Gastrocnemius medialis (tissue), 4 donors: ENCODE data around the gene JADE2. TPM values are rescaled to one million over a fixed set of nuclear protein-coding genes. Genes with fewer than 3 reads are reported as not detected.

Source experiments
- ATAC-seq, 2 donors: fragments of 150-250 bp; one replicate each; pipeline ENCODE4 v1.9.1; 2016
- DNase-seq, 2 donors: peaks; one replicate each; pipeline ENCODE4 v3.0.0-alpha.2; 2019
- H3K27ac ChIP-seq, 4 donors: fragments of 200-600 bp; sonication (generic); 1 replicate in 1 of 4; 2 replicates in 3 of 4; pipeline ENCODE4 v1.5.1; 2016 to 2018; ENCODE audit warnings: mild to moderate bottlenecking in 2 of 4, moderate library complexity in 1 of 4
- H3K27me3 ChIP-seq, 3 donors: fragments of 200-600 bp; sonication (generic) in 2 of 3; 1 replicate in 1 of 3; 2 replicates in 2 of 3; pipeline versions ENCODE4 v1.5.1 to v1.6.0; 2016 to 2019; ENCODE audit warnings: mild to moderate bottlenecking in 1 of 3, moderate library complexity in 1 of 3
- H3K36me3 ChIP-seq, 2 donors: fragments of 200-600 bp; sonication (generic) in 1 of 2; one replicate each; pipeline ENCODE4 v1.5.1; 2017 to 2018
- H3K4me1 ChIP-seq, 2 donors: fragments of 200-600 bp; sonication (generic) in 1 of 2; one replicate each; pipeline ENCODE4 v1.5.1; 2016 to 2017; ENCODE audit warnings: mild to moderate bottlenecking in 2 of 2
- H3K4me3 ChIP-seq, 4 donors: fragments of 200-600 bp; sonication (generic) in 3 of 4; 1 replicate in 1 of 4; 2 replicates in 3 of 4; pipeline ENCODE4 v1.5.1; 2016 to 2019; ENCODE audit warnings: mild to moderate bottlenecking in 2 of 4
- H3K9me3 ChIP-seq, 3 donors: fragments of 200-600 bp; sonication (generic) in 2 of 3; 1 replicate in 1 of 3; 2 replicates in 2 of 3; pipeline ENCODE4 v1.5.1; 2016 to 2019
- POLR2A ChIP-seq, 2 donors: fragments of 450-650 bp; IDR thresholded peaks; one replicate each; pipeline ENCODE4 v1.6.1; 2017; ENCODE audit warnings: antibody characterized with exemption in 2 of 2, mild to moderate bottlenecking in 2 of 2, moderate library complexity in 2 of 2
- in situ Hi-C, 4 donors: fragments of 200-750 bp; cut with MboI; loops; one replicate each; pipeline versions ENCODE4 v1.15.0 to v1.8.0; 2017; ENCODE audit warnings: low sequenced_read_pairs in 4 of 4
- intact Hi-C: fragments of 100-400 bp; cut with DNase I; formaldehyde crosslinking; loops from one replicate; pipeline ENCODE4 v1.15.1; 2023; ENCODE audit warnings: low total_unique reads
- total RNA-seq, 4 donors: library from RNA; depleted of rRNA; stranded (reverse); fragments of >200 nt; gene quantifications; one replicate each; pipeline versions ENCODE4 v1.1.0 to v1.2.3, GENCODE V29; 2016
- TF ChIP-seq, protein P1 (sequence below), 5 experiments: fragments of 450-650 bp in 3 of 5; fragments of 200-600 bp in 2 of 5; sonication (generic) in 2 of 5; IDR thresholded peaks in 4 of 5; conservative IDR thresholded peaks in 1 of 5; 1 replicate in 4 of 5; 2 replicates in 1 of 5; pipeline ENCODE4 v1.5.1; 2016 to 2019; ENCODE audit warnings: antibody characterized with exemption in 5 of 5, mild to moderate bottlenecking in 3 of 5, moderate library complexity in 3 of 5

The JADE2 gene
- total RNA-seq, 4 donors from 2014 or later: 17.3 to 44.5 (median 19.8) TPM

DNA sequence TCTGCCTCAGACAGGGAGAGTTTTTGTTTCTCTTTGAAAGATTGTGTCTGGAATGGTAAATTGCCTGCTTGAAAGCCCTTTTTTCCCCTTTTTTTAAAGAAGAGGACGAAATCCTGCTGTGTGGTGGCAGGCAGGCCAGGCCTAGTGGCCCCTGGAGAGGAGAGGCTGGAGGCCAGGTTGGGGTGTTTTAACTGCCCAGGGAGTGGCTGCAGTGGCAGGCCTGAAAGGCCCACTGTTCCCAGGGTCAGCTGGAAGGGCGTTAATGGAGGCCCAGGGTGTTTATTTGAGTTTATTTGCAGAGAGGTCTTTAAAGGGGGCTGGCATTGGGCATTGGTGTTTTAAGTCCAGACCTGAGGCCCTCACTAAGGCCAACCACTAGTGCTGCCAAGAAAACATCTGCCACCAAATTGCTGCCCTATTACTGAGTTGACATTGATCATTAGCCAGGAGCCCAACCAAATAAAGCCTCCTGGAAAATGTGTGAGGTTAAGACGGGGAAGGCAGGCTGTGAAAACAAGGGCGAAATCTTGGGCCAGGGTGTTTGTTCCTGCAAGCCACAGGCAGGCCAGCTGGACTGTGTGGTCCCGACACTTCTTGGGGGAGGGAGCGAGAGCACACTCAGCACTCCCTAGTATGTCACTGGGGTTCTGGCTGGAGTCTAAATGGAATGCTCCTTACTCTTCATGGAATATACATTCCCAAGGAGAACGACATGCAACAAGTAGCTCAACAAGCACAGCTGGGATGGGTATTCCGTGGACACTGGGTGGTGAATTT, 5.0 kb downstream of the JADE2 start:
- no peaks in the 10 kb centered on the region for H3K27me3 ChIP-seq
- ATAC-seq: no peak
- intact Hi-C loops: no loop called here
- H3K9me3 ChIP-seq: no peaks in the 10 kb centered on the region
- H3K27ac ChIP-seq: peak overlapping the region; percentile 39 to 56 (median 48)
- H3K36me3 ChIP-seq: no peaks in the 10 kb centered on the region
- peaks cover 46 to 51% of the 10 kb centered on the region in 2 donors for H3K4me1 ChIP-seq
- in situ Hi-C loops: no loop called here
- no peak for TF ChIP-seq POLR2A (IDR thresholded peaks at IDR 0.05)
- TF ChIP-seq, protein P1, sequence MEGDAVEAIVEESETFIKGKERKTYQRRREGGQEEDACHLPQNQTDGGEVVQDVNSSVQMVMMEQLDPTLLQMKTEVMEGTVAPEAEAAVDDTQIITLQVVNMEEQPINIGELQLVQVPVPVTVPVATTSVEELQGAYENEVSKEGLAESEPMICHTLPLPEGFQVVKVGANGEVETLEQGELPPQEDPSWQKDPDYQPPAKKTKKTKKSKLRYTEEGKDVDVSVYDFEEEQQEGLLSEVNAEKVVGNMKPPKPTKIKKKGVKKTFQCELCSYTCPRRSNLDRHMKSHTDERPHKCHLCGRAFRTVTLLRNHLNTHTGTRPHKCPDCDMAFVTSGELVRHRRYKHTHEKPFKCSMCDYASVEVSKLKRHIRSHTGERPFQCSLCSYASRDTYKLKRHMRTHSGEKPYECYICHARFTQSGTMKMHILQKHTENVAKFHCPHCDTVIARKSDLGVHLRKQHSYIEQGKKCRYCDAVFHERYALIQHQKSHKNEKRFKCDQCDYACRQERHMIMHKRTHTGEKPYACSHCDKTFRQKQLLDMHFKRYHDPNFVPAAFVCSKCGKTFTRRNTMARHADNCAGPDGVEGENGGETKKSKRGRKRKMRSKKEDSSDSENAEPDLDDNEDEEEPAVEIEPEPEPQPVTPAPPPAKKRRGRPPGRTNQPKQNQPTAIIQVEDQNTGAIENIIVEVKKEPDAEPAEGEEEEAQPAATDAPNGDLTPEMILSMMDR (IDR thresholded peaks at IDR 0.05 in 4 of 5, conservative IDR thresholded peaks at IDR 0.05 in 1 of 5): no peak
- no peak overlapping the region for H3K4me3 ChIP-seq
- no peak for DNase-seq

- TF ChIP-seq POLR2A (IDR thresholded peaks at IDR 0.05): no peak
- TF ChIP-seq, protein P1 (IDR thresholded peaks at IDR 0.05 in 4 of 5, conservative IDR thresholded peaks at IDR 0.05 in 1 of 5): no peak
- H3K36me3 ChIP-seq: peaks cover 0 to 18% of the 10 kb centered on the region in 2 donors
- ATAC-seq: peak; percentile 22 to 58
- no peak overlapping the region for H3K4me3 ChIP-seq
- H3K4me1 ChIP-seq: peaks cover 39 to 45% of the 10 kb centered on the region in 2 donors
- intact Hi-C loops (loop anchor here (2.0 kb wide), 1 partner anchor 14 kb away; no protein-coding TSS in a partner anchor), in situ Hi-C loops (no loop called here)
- DNase-seq: peak; percentile 28 to 72
- no peaks in the 10 kb centered on the region for H3K27me3 ChIP-seq
- peak overlapping the region in 3 of 4 donors; percentile 15 to 62 (median 57) for H3K27ac ChIP-seq
- H3K9me3 ChIP-seq: no peaks in the 10 kb centered on the region
These were observed 7.8 kb downstream of the JADE2 start for GRCh38 chr5:134533115-134533815.

GRCh38 chr5:134534058-134534725, 8.7 kb downstream of the JADE2 start:
- Histone ChIP-seq H3K4me1 (peaks cover 30 to 36% of the 10 kb centered on the region in 2 donors), H3K4me3 (no peak overlapping the region), H3K9me3 (no peaks in the 10 kb centered on the region), H3K27me3 (no peaks in the 10 kb centered on the region), H3K36me3 (peaks cover 0 to 23% of the 10 kb centered on the region in 2 donors), H3K27ac (peak overlapping the region in 2 of 4 donors; percentile 26 to 44)
- no peak for ATAC-seq
- no peak for DNase-seq
- in situ Hi-C loops (no loop called here), intact Hi-C loops (no loop called here)
- TF ChIP-seq, protein P1 (IDR thresholded peaks at IDR 0.05 in 4 of 5, conservative IDR thresholded peaks at IDR 0.05 in 1 of 5): no peak
- TF ChIP-seq POLR2A (IDR thresholded peaks at IDR 0.05): no peak

DNA sequence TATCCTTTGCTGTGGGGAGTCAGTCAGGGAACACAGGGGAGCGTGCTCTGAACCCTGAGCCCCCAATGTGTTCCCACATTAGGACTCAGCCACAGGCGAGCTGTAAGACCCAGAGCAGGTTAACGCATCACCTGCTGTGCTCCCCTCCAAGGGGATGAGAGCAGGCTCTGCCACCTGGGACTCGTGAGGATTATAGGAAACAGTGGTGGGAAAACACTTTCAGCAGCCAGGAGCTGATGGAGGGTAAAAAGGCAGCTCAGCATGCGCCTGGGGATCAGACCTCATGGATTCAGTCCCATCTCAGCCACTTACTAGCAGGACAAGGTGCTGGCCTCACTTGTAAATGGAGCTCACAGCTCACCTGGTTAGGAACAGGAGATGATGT, 9.2 kb downstream of the JADE2 start:
- ATAC-seq (no peak), DNase-seq (no peak)
- in situ Hi-C loops: no loop called here
- intact Hi-C loops: no loop called here
- no peak overlapping the region for H3K4me3 ChIP-seq
- H3K36me3 ChIP-seq: peaks cover 0 to 28% of the 10 kb centered on the region in 2 donors
- TF ChIP-seq, protein P1 (IDR thresholded peaks at IDR 0.05 in 4 of 5, conservative IDR thresholded peaks at IDR 0.05 in 1 of 5): no peak
- no peaks in the 10 kb centered on the region for H3K9me3 ChIP-seq
- no peaks in the 10 kb centered on the region for H3K27me3 ChIP-seq
- no peak overlapping the region for H3K27ac ChIP-seq
- peaks cover 28 to 30% of the 10 kb centered on the region in 2 donors for H3K4me1 ChIP-seq
